Cardiac septum (tissue), 1 donor: ENCODE results near the gene NEK2. TPM values are rescaled to one million over a fixed set of nuclear protein-coding genes. Genes with fewer than 3 reads are reported as not detected.
"Not testable (repeated sequence)": the region's sequence is repeated elsewhere in the genome, so short reads cannot be mapped to it uniquely, and the experiment has no call there.

Experiments used
- DNase-seq: peaks from one replicate; pipeline ENCODE4 v3.0.0-alpha.2; 2020; ENCODE audit warnings: low spot score
- intact Hi-C: fragments of 100-400 bp; cut with DNase I; formaldehyde crosslinking; loops from one replicate; pipeline ENCODE4 v1.14.0; 2022
- total RNA-seq: library from RNA; stranded (reverse); fragmentation: NEBNext Ultra II Directional; extraction: Animal tissue kit (Norgen Biotek cat#: 25700); gene quantifications from one replicate; pipeline ENCODE4 v1.2.1, GENCODE V29; 2021
- donor health status: DM: no; HTN: no; CAD: no.

NEK2 gene
- total RNA-seq, 1 donor from 2014 or later, result not detected

DNA sequence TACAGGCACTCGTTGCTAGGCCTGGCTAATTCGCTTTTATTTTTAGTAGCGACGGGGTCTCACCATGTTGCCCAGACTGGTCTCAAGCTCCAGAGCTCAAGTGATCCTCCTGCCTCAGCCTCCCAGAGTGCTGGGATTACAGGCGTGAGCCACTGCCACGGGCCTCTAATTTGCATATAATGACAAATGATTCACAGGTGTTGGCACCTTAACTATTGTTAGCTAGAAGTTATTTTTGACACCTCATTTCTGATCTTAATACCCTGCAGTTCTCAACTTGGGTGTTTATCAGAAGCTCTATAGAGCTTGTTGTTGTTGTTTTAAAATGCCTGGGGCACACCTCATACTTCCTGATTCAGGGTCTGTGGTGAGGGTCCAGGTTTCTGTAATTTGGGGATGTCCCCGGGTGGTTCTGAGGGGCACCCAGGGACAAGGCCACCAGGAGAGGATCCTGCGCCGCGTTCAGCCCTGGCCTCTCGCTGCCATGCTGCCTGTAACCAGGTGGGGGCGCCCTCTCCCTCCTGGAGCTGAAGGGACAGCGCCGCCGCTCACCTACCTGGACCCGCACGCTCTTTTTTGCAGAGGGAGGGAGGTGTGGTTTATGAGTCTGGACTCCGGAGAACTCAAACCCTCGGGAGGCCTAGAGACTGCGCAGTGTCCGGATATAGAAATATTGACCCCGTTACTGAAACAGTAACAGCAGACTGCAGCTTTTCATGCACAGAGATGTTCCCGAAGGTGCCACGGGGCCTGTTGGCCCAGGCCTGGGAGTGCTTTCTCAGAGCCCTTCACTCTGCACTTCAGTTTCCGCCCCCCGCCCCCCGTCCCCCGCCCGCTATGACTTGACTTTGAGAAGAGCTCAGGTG is 23.0 kb upstream of the NEK2 start:
- peak; percentile 94 for DNase-seq
- intact Hi-C loops, result loop anchor here (1.0 to 5.0 kb wide), 2 partner anchors 131 to 244 kb away; no protein-coding TSS in a partner anchor

DNA sequence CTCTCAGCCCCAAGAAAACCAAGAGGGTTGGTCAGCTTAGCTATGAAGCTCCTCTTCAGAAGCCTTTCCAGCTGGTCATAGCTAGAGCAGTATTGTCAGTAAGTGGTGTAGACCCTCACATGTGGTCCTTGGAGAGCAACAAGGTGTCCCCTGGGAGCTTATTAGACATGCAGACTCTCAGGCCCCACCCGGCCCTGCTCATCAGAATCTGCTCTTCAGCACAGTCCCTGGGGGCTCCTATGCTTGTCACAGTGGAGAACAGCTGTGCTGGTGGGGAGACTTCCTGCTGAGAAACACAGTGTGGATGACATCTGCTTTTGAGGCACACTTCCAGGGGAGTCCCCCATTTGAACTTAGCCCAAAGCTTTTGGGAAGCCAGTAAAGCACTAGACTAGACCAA is 21.9 kb upstream of the NEK2 start:
- intact Hi-C loops, result loop anchor here (5.0 kb wide), 1 partner anchor 245 kb away; no protein-coding TSS in a partner anchor
- DNase-seq, result no peak

- intact Hi-C loops, result loop anchor here (5.0 kb wide), 1 partner anchor 247 kb away; no protein-coding TSS in a partner anchor
- DNase-seq, result no peak
Measured at GRCh38 chr1:211695135-211695816, 19.9 kb upstream of the NEK2 start.

DNA sequence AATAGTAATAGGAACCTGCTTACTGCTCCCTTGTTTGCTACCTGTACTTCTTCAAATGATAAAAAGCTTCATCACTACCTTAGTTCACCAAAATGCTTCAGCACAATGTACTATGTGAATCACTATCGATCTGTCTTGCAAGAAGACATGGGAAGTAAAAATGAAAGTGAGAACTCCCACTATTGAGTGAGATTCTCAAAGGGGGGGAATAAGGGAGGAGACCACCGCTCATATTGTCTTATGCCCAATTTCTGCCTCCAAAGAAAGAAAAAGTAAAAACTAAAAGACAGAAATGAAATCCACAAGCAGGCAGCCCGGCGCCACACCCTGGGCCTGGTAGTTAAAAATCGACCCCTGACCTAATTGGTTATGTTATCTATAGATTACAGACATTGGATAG is 18.5 kb upstream of the NEK2 start:
- DNase-seq, intact Hi-C loops: not testable (repeated sequence)

GRCh38 chr1:211688421-211688820 is 13.0 kb upstream of the NEK2 start:
- intact Hi-C loops, result loop anchor here (10.0 kb wide), 1 partner anchor 766 kb away; no protein-coding TSS in a partner anchor
- no peak for DNase-seq

DNA sequence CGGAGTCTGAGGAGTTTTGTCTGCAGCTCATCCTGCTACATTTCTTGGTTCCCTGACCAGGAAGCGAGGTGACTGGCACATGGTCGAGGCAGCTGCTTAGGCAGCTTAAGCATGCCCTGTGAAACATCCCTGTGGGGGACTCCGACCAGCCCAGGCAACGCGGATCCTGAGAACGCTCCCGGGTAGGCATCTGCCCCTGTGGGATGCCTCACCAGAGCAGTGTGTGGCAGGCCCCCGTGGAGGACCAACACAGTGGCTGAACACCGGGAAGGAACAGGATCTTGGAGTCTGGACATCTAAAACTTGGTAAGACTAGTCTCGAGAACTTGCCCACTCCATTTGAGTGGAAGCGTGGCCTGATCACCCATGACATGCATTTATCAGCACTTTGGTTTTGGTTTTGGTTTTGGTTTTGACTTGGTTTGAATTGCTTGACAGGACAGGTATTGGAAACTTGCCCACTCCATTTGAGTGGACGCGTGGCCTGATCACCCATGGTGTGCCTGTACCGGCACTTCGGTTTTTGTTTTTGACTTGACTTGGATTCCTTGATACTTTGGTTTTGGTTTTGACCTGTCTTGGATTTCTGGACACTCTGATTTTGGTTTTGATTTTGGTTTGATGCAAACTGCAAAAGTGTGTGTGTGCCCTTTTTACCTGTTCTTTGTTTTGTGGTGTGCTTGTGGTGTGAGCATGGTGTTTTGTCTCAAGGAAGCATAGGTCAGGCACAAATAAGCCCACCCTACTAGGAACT is 12.2 kb upstream of the NEK2 start:
- no peak for DNase-seq
- intact Hi-C loops, result loop anchor here (10.0 kb wide), 1 partner anchor 767 kb away; no protein-coding TSS in a partner anchor

DNA sequence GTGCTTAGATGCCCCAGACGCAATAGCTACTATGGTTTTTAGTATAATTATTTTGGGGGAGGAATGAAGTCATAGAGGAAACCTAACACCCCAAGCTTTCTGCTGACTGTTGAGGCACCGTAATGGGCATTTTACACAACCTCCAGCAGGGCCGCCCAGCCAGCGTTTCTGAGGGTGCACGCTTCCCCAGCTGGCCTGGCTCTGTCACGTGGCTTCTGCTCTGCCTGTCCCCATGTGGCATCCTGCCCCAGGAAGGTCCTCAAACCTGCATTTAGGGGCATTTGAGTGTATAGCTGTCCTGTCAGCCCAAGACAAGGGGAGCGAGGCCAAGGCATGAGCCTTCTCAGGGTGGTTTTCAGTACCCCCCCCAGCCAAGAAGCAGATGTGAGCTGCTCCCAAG is 10.4 kb upstream of the NEK2 start:
- intact Hi-C loops, result loop anchor here (10.0 kb wide), 1 partner anchor 769 kb away; no protein-coding TSS in a partner anchor
- DNase-seq, result no peak

GRCh38 chr1:211684791-211685190 is 9.4 kb upstream of the NEK2 start:
- intact Hi-C loops, result loop anchor here (5.0 to 10.0 kb wide), 2 partner anchors 353 to 770 kb away; partner anchors contain the start of genes DTL and INTS7
- no peak for DNase-seq

GRCh38 chr1:211684331-211684730 is 8.9 kb upstream of the NEK2 start:
- intact Hi-C loops, result loop anchor here (5.0 to 10.0 kb wide), 2 partner anchors 353 to 770 kb away; partner anchors contain the start of genes DTL and INTS7
- no peak for DNase-seq

GRCh38 chr1:211683396-211684297 is 8.2 kb upstream of the NEK2 start:
- DNase-seq, result no peak
- intact Hi-C loops, result loop anchor here (5.0 to 10.0 kb wide), 2 partner anchors 354 to 771 kb away; partner anchors contain the start of genes DTL and INTS7

DNA sequence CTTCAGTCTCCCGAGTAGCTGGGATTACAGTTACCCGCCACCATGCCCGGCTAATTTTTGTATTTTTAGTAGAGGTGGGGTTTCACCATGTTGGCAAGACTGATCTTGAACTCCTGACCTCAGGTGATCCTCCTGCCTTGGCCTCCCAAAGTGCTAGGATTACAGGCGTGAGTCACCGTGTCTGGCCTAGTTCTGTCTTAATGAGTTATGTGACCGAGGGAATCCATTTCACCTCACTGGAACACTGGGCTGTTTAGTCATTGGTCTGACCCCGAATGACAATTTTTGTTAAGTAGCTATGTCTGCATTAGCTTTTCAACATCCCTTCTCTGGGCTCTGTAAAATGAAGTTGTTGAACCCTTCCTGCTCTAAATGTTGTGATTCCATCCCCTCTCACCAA is 6.8 kb upstream of the NEK2 start:
- intact Hi-C loops, result loop anchor here (5.0 to 10.0 kb wide), 2 partner anchors 355 to 773 kb away; partner anchors contain the start of genes DTL and INTS7

DNA sequence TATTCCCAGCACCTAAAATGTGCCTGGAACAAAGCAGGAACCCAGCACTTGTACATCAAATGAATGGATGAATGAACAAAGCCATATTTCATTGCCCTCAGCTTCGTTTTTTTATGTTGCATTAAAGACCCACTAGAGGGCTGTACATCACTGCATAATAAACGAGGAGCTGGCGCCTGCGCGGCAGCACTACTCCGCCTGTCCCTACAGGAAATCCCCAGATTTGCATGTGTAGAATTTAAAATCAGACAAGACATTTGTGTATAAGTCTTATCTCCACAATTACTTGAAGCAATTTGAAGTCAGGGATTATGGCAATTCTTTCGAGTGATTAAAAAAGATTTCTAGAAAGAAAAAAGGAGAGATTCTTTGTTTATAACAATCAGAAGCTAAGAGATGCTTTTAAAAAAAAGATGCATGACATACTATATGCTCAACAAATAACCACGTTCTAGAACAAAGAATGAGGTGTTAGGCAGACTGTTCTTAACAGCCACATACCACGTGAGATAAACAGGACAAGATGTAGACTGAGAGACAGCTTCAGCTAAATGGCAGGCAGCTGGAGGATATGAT is 5.4 kb upstream of the NEK2 start:
- intact Hi-C loops, result loop anchor here (5.0 to 10.0 kb wide), 2 partner anchors 356 to 774 kb away; partner anchors contain the start of genes DTL and INTS7
- no peak for DNase-seq

More for the DNA sequence above, 6.8 kb upstream of the NEK2 start:
- DNase-seq, result not testable (repeated sequence)

DNA sequence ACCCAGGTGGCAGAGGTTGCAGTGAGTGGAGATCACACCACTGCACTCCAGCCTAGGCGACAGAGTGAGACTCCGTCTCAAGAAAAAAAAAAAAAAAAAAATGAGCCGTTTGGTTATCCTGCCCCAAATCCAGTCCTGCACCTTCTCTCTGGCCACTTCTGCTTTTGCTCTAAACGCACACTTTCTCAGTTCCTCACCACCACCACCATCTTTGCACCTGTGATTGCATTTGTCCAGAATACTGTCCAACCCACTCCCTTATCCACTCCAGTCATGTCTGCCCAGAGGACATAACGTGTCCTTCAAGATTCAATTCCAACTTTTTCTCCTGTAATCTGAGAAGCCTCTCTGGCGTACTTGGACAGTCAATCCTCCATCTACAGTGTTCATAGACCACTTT is 2.2 kb upstream of the NEK2 start:
- DNase-seq, result no peak
- intact Hi-C loops, result loop anchor here (5.0 kb wide), 1 partner anchor 155 kb away; the partner anchor contains the start of gene LPGAT1

DNA sequence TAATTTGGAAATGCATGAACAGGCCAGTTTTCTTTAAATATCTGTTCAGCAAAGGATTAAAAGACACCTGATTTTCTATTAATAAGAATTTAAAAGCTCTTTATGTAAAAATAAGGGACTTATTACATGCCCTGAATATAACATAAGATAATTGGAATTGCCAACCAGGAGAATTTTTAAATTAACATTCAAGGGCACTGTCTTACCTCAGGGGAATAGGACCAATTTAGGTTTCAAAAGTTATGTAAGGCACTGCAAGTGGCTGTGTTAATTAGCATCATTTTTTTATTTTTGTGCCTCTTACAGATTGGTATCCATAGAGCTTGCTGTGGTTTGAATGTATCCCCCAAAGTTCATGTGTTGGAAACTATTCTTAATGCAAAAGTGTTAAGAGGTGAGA is 1.3 kb upstream of the NEK2 start:
- intact Hi-C loops, result loop anchor here (5.0 kb wide), 1 partner anchor 156 kb away; the partner anchor contains the start of gene LPGAT1
- DNase-seq, result no peak

- intact Hi-C loops, result loop anchor here (5.0 kb wide), 1 partner anchor 156 kb away; the partner anchor contains the start of gene LPGAT1
- DNase-seq, result no peak
Measured at GRCh38 chr1:211676106-211676583, 724 bp upstream of the NEK2 start.

GRCh38 chr1:211667065-211667617 is 8.3 kb downstream of the NEK2 start:
- intact Hi-C loops, result no loop called here
- DNase-seq, result no peak

- intact Hi-C loops, result no loop called here
- no peak for DNase-seq
Measured at GRCh38 chr1:211660718-211661222, 14.7 kb downstream of the NEK2 start.
